Testis (tissue), 3 donors: ENCODE measurements around the gene CPSF4. TPM values are rescaled to one million over a fixed set of nuclear protein-coding genes. Genes with fewer than 3 reads are reported as not detected.

Experiments used
- DNase-seq: peaks from one replicate; pipeline ENCODE4 v3.0.0-alpha.2; 2019
- H3K27ac ChIP-seq, 2 donors: fragments of 200-600 bp; sonication (generic); one replicate each; pipeline ENCODE4 v1.5.1; 2019
- H3K27me3 ChIP-seq: fragments of 200-600 bp; sonication (generic); one replicate; pipeline ENCODE4 v1.5.1; 2019
- H3K36me3 ChIP-seq: fragments of 200-600 bp; sonication (generic); one replicate; pipeline ENCODE4 v1.5.1; 2017; ENCODE audit warnings: low read depth; ENCODE audit errors: missing control alignments
- H3K4me1 ChIP-seq: fragments of 200-600 bp; sonication (generic); one replicate; pipeline ENCODE4 v1.5.1; 2019
- H3K4me3 ChIP-seq, 2 donors: fragments of 200-600 bp; sonication (generic); one replicate each; pipeline ENCODE4 v1.5.1; 2017 to 2019
- H3K9me3 ChIP-seq: fragments of 200-600 bp; sonication (generic); one replicate; pipeline ENCODE4 v1.5.1; 2017
- CTCF ChIP-seq, 3 experiments: fragments of 450-650 bp in 2 of 3; fragments of 200-600 bp in 1 of 3; sonication (generic) in 1 of 3; IDR thresholded peaks; one replicate each; pipeline ENCODE4 v1.5.1; 2016 to 2019; ENCODE audit warnings: antibody characterized with exemption in 3 of 3, mild to moderate bottlenecking in 2 of 3, moderate library complexity in 1 of 3
- POLR2A ChIP-seq: fragments of 450-650 bp; IDR thresholded peaks from one replicate; pipeline ENCODE4 v1.6.1; 2017; ENCODE audit warnings: antibody characterized with exemption, mild to moderate bottlenecking, moderate library complexity
- WGBS, 2 donors: methylation state at CpG; one replicate each; pipeline ENCODE4 v1.1.5; 2018; 5-methylcytosine and 5-hydroxymethylcytosine counted together
- intact Hi-C: fragments of 100-400 bp; cut with DNase I; formaldehyde crosslinking; loops from one replicate; pipeline ENCODE4 v1.15.1; 2023; ENCODE audit warnings: low total_unique reads
- polyA plus RNA-seq: library from polyadenylated mRNA; stranded (reverse); fragments of 350-450 nt; fragmentation: Illumina TruSeq; extraction: RNeasy Lipid Tissue Mini Kit (QIAGEN cat#74804); gene quantifications from one replicate; pipeline ENCODE4 v1.2.3, GENCODE V29; 2014; ENCODE audit warnings: low read depth, low replicate concordance; ENCODE audit not compliant: insufficient read depth
- total RNA-seq, 2 donors: library from RNA; depleted of rRNA; stranded (reverse); fragments of >200 nt; gene quantifications; one replicate each; pipeline ENCODE4 v1.2.3, GENCODE V29; 2016

CPSF4 gene
- total and polyA plus RNA-seq, 3 donors from 2014 or later: 82.4 to 130 (median 107) TPM

- no peak overlapping the region for H3K4me3 ChIP-seq
- TF ChIP-seq POLR2A (no peak), CTCF (IDR thresholded peaks at IDR 0.05) (no peak)
- no peaks in the 10 kb centered on the region for H3K9me3 ChIP-seq
- intact Hi-C loops: no loop called here
- H3K4me1 ChIP-seq: peaks cover 20% of the 10 kb centered on the region
- H3K27me3 ChIP-seq: no peaks in the 10 kb centered on the region
- no peak for DNase-seq
- WGBS, 2 donors: 29 to 43% methylated on average over 1 of the region's 1 CpG
- H3K36me3 ChIP-seq: no peaks in the 10 kb centered on the region
- no peak overlapping the region for H3K27ac ChIP-seq
Observed at GRCh38 chr7:99406557-99406956, 32.2 kb upstream of the CPSF4 start.

GRCh38 chr7:99407872-99408378 is 30.8 kb upstream of the CPSF4 start:
- intact Hi-C loops: no loop called here
- peak; percentile 42 for DNase-seq
- TF ChIP-seq CTCF (IDR thresholded peaks at IDR 0.05): no peak
- no peak for TF ChIP-seq POLR2A
- WGBS, 2 donors: 0 to 1% methylated on average over 19 to 28 of the region's 28 CpGs
- Histone ChIP-seq H3K27ac (peak overlapping the region; percentile 97 to 99), H3K27me3 (no peaks in the 10 kb centered on the region), H3K9me3 (no peaks in the 10 kb centered on the region), H3K4me1 (peaks cover 20% of the 10 kb centered on the region), H3K4me3 (peak overlapping the region; percentile 99 to 100), H3K36me3 (no peaks in the 10 kb centered on the region)

- Histone ChIP-seq H3K36me3 (no peaks in the 10 kb centered on the region), H3K9me3 (no peaks in the 10 kb centered on the region), H3K27ac (peak within 1 kb of the TSS; percentile 97 to 99), H3K4me3 (peak within 1 kb of the TSS; percentile 99 to 100), H3K27me3 (no peaks in the 10 kb centered on the region), H3K4me1 (peaks cover 20% of the 10 kb centered on the region)
- 1% methylated on average over 22 to 63 of the region's 72 CpGs for WGBS, 2 donors
- DNase-seq: peak; percentile 96
- TF ChIP-seq CTCF (IDR thresholded peaks at IDR 0.05) (peak in 2 of 3 experiments; percentile 43 to 66), POLR2A (no peak)
- intact Hi-C loops: no loop called here
Observed at GRCh38 chr7:99408379-99409191, 30.2 kb upstream of the CPSF4 start, which contains the start of the genes BUD31 and PDAP1. Gene BUD31 (plus strand): TSS chr7:99408969. CDS start chr7:99411093, 2,124 bp downstream. Gene PDAP1 (minus strand): TSS chr7:99408597. CDS start chr7:99408548, 49 bp downstream.

GRCh38 chr7:99409192-99409572 is 29.6 kb upstream of the CPSF4 start:
- Histone ChIP-seq H3K4me1 (peaks cover 20% of the 10 kb centered on the region), H3K36me3 (no peaks in the 10 kb centered on the region), H3K27me3 (no peaks in the 10 kb centered on the region), H3K4me3 (peak overlapping the region; percentile 99 to 100), H3K9me3 (no peaks in the 10 kb centered on the region), H3K27ac (peak overlapping the region; percentile 97 to 99)
- TF ChIP-seq CTCF (IDR thresholded peaks at IDR 0.05): no peak
- TF ChIP-seq POLR2A: no peak
- intact Hi-C loops: no loop called here
- no peak for DNase-seq
- WGBS, 2 donors: 0% methylated on average over 18 of the region's 18 CpGs
